ENCODE results near the gene SH3BGRL. TPM values are rescaled to one million over a fixed set of nuclear protein-coding genes. Genes with fewer than 3 reads are reported as not detected.

SH3BGRL gene
- total RNA-seq, 1 experiment from 2014 or later, result 46.6 TPM

GRCh38 chrX:81208916-81209315 lies 7.0 kb downstream of the SH3BGRL start:
- no peak overlapping the region for H2AFZ ChIP-seq
- no peaks in the 10 kb centered on the region for H3K4me1 ChIP-seq (replicated peaks; ENCODE audit: insufficient read depth)
- no peaks in the 10 kb centered on the region for H3K9me2 ChIP-seq (ENCODE audit: insufficient read depth)
- no peaks in the 10 kb centered on the region for H3K27me3 ChIP-seq (ENCODE audit: insufficient read depth, low read depth)
- H3K27ac ChIP-seq, result no peak overlapping the region
- H3K36me3 ChIP-seq (ENCODE audit: low read depth), result no peaks in the 10 kb centered on the region
- CTCF ChIA-PET, result no interaction called here
- H3K9me3 ChIP-seq (ENCODE audit: insufficient read depth, low read depth), result no peaks in the 10 kb centered on the region
- BruUV-seq (replicated peaks), result no TSS peak
- no peaks in the 10 kb centered on the region for H3K79me2 ChIP-seq (ENCODE audit: low read depth)
- H3F3A ChIP-seq (ENCODE audit: insufficient read depth, low read depth), result no peaks in the 10 kb centered on the region
- TF ChIP-seq EZH2 (IDR thresholded peaks at IDR 0.05; ENCODE audit: low read depth), result no peak
- no peak for TF ChIP-seq CTCF (conservative IDR thresholded peaks at IDR 0.05)
- POLR2A ChIA-PET (ENCODE audit: unreplicated experiment), result no interaction called here
- no peak for DNase-seq
- intact Hi-C loops (cut with micrococcal nuclease; ENCODE audit: unreplicated experiment), result loop anchor here (10.0 kb wide), 2 partner anchors 126 to 334 kb away; no protein-coding TSS in a partner anchor
- H4K20me1 ChIP-seq (ENCODE audit: insufficient read depth), result no peaks in the 10 kb centered on the region
- no peak overlapping the region for H3K4me3 ChIP-seq
- H3K4me2 ChIP-seq, result no peak overlapping the region

GRCh38 chrX:81215685-81216084 lies 13.8 kb downstream of the SH3BGRL start:
- Histone ChIP-seq H3K4me1 (replicated peaks; ENCODE audit: insufficient read depth) (no peaks in the 10 kb centered on the region), H3K9me3 (ENCODE audit: insufficient read depth, low read depth) (no peaks in the 10 kb centered on the region), H3K4me2 (no peak overlapping the region), H3K27ac (no peak overlapping the region), H3K4me3 (no peak overlapping the region), H3K79me2 (ENCODE audit: low read depth) (no peaks in the 10 kb centered on the region), H3K27me3 (ENCODE audit: insufficient read depth, low read depth) (no peaks in the 10 kb centered on the region), H3K36me3 (ENCODE audit: low read depth) (no peaks in the 10 kb centered on the region), H2AFZ (no peak overlapping the region), H3F3A (ENCODE audit: insufficient read depth, low read depth) (no peaks in the 10 kb centered on the region), H4K20me1 (ENCODE audit: insufficient read depth) (no peaks in the 10 kb centered on the region), H3K9me2 (ENCODE audit: insufficient read depth) (no peaks in the 10 kb centered on the region)
- intact Hi-C loops (cut with micrococcal nuclease; ENCODE audit: unreplicated experiment), result no loop called here
- BruUV-seq (replicated peaks), result no TSS peak
- ChIA-PET POLR2A (ENCODE audit: unreplicated experiment) (no interaction called here), CTCF (no interaction called here)
- DNase-seq, result no peak
- TF ChIP-seq CTCF (conservative IDR thresholded peaks at IDR 0.05) (no peak), EZH2 (IDR thresholded peaks at IDR 0.05; ENCODE audit: low read depth) (no peak)

GRCh38 chrX:81229229-81229628 lies 27.3 kb downstream of the SH3BGRL start:
- Histone ChIP-seq H3K4me2 (no peak overlapping the region), H3K79me2 (ENCODE audit: low read depth) (no peaks in the 10 kb centered on the region), H3K9me2 (ENCODE audit: insufficient read depth) (no peaks in the 10 kb centered on the region), H3K4me3 (no peak overlapping the region), H3F3A (ENCODE audit: insufficient read depth, low read depth) (no peaks in the 10 kb centered on the region), H3K36me3 (ENCODE audit: low read depth) (no peaks in the 10 kb centered on the region), H3K27me3 (ENCODE audit: insufficient read depth, low read depth) (no peaks in the 10 kb centered on the region), H3K9me3 (ENCODE audit: insufficient read depth, low read depth) (no peaks in the 10 kb centered on the region), H2AFZ (no peak overlapping the region), H4K20me1 (ENCODE audit: insufficient read depth) (no peaks in the 10 kb centered on the region), H3K27ac (no peak overlapping the region), H3K4me1 (replicated peaks; ENCODE audit: insufficient read depth) (no peaks in the 10 kb centered on the region)
- TF ChIP-seq CTCF (conservative IDR thresholded peaks at IDR 0.05) (no peak), EZH2 (IDR thresholded peaks at IDR 0.05; ENCODE audit: low read depth) (no peak)
- intact Hi-C loops (cut with micrococcal nuclease; ENCODE audit: unreplicated experiment), result no loop called here
- ChIA-PET POLR2A (ENCODE audit: unreplicated experiment) (no interaction called here), CTCF (no interaction called here)
- BruUV-seq (replicated peaks), result no TSS peak
- no peak for DNase-seq

Measured in PC-9 (cell line).